Measurements from ENCODE around the gene EPHA3. TPM values are rescaled to one million over a fixed set of nuclear protein-coding genes. Genes with fewer than 3 reads are reported as not detected.

The EPHA3 gene
- total and polyA plus RNA-seq, 9 of the 15 experiments (the other 6 are each of a cell fraction or from before 2014, with no cell fraction given), result not detected

DNA sequence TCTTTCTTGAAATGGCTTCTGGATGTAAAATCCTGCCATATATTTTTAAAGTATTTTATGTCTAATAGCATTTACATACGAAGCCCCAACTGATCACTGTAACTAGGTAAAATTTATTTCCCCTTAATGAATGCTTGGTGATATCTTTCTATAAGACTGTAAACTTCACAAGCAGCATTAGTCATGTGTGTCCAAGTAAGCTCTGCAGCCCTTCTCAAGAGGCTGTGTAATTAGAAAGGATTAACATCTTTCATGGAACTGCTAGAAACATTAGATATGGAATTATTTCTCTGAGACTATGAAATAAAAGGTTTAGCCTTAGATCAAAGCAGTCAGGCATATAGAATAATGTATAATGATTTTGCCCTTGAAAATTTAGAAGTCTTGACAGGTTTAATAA is 143.3 kb downstream of the EPHA3 start (continued):
- TF ChIP-seq HNRNPL (IDR thresholded peaks at IDR 0.05; ENCODE audit: low read depth, low read length) (no peak), NFATC3 (IDR thresholded peaks at IDR 0.05) (no peak), ZFP1 (CRISPR knock-in tag; IDR thresholded peaks at IDR 0.05) (no peak), MAZ (CRISPR knock-in tag; conservative IDR thresholded peaks at IDR 0.05 in 1 of 2, IDR thresholded peaks at IDR 0.05 in 1 of 2) (no peak), NR2C1 (IDR thresholded peaks at IDR 0.05) (no peak), NR2C1 (tag; IDR thresholded peaks at IDR 0.05) (no peak), MCM7 (IDR thresholded peaks at IDR 0.05) (no peak)
- TF ChIP-seq, protein P1, sequence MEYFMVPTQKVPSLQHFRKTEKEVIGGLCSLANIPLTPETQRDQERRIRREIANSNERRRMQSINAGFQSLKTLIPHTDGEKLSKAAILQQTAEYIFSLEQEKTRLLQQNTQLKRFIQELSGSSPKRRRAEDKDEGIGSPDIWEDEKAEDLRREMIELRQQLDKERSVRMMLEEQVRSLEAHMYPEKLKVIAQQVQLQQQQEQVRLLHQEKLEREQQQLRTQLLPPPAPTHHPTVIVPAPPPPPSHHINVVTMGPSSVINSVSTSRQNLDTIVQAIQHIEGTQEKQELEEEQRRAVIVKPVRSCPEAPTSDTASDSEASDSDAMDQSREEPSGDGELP (CRISPR knock-in tag; IDR thresholded peaks at IDR 0.05; ENCODE audit: borderline replicate concordance), result no peak
- TF ChIP-seq, protein P2, sequence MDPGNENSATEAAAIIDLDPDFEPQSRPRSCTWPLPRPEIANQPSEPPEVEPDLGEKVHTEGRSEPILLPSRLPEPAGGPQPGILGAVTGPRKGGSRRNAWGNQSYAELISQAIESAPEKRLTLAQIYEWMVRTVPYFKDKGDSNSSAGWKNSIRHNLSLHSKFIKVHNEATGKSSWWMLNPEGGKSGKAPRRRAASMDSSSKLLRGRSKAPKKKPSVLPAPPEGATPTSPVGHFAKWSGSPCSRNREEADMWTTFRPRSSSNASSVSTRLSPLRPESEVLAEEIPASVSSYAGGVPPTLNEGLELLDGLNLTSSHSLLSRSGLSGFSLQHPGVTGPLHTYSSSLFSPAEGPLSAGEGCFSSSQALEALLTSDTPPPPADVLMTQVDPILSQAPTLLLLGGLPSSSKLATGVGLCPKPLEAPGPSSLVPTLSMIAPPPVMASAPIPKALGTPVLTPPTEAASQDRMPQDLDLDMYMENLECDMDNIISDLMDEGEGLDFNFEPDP (CRISPR knock-in tag; IDR thresholded peaks at IDR 0.05), result no peak

DNA sequence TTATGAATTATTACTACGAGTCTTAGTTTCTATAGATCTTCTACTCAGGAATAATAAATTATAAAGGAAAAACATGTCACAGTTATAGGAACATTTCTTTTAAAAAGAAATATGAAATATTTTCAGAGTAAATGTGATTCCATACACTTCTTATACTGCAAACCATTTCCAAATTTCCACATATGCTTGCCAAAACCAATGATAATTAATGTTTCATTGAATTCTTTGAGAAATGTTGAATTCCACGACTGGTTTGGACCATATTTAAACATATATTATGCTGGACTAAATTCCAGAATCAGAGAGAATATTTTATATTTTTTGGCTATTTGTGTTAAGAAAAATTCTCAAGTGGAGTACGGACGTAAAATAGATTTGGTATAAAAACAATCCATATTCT is 144.6 kb downstream of the EPHA3 start:
- intact Hi-C loops (cut with micrococcal nuclease), result no loop called here
- H3K79me2 ChIP-seq (ENCODE audit: control insufficient read depth, insufficient read depth, low read length), result no peaks in the 10 kb centered on the region
- FAIRE-seq (no peak), DNase-seq (ENCODE audit: extremely low read depth in 1 of 4, low spot score in 3 of 4) (no peak), ATAC-seq (no peak)
- in situ Hi-C loops (cut with MboI), result no loop called here
- ChIA-PET CTCF (ENCODE audit: low intra/inter-chr PET ratio) (no interaction called here), POLR2A (no interaction called here)
- no peak overlapping the region for H3K27ac ChIP-seq (ENCODE audit: extremely low read depth, low read depth, low read length)
- no peaks in the 10 kb centered on the region for H4K20me1 ChIP-seq (replicated peaks; ENCODE audit: control insufficient read depth, insufficient read depth, low read length)
- H3K4me2 ChIP-seq (ENCODE audit: insufficient read depth, low read length), result no peak overlapping the region
- no peak overlapping the region for H3K9ac ChIP-seq (ENCODE audit: insufficient read depth in 1 of 2, low read depth in 2 of 2, low read length in 2 of 2)
- H3K9me1 ChIP-seq (ENCODE audit: control insufficient read depth, insufficient read depth, low read length), result no peaks in the 10 kb centered on the region
- 0% methylated on average over 4 of the region's 4 CpGs for WGBS (ENCODE audit: insufficient coverage, low coverage, missing lambda C conversion rate)
- H3K4me3 ChIP-seq, result no peak overlapping the region
- H3K36me3 ChIP-seq (ENCODE audit: control insufficient read depth, insufficient read depth, low read length), result no peaks in the 10 kb centered on the region
- H2AFZ ChIP-seq (ENCODE audit: low read depth, low read length), result no peak overlapping the region
- no peaks in the 10 kb centered on the region for H3K4me1 ChIP-seq (replicated peaks in 1 of 2; ENCODE audit: control insufficient read depth in 2 of 2, insufficient read depth in 2 of 2, low read length in 2 of 2)
- H3K27me3 ChIP-seq (ENCODE audit: control insufficient read depth in 2 of 2, insufficient read depth in 2 of 2, low read length in 2 of 2), result no peaks in the 10 kb centered on the region
- no peaks in the 10 kb centered on the region for H3K9me3 ChIP-seq (replicated peaks; ENCODE audit: control insufficient read depth, insufficient read depth, low read depth, low read length)
- BruUV-seq (replicated peaks), result no TSS peak
- TF ChIP-seq ZNF217 (CRISPR knock-in tag; IDR thresholded peaks at IDR 0.05), result no peak
- TF ChIP-seq HNRNPUL1 (IDR thresholded peaks at IDR 0.05; ENCODE audit: low read length), result no peak
- TF ChIP-seq, protein P3, sequence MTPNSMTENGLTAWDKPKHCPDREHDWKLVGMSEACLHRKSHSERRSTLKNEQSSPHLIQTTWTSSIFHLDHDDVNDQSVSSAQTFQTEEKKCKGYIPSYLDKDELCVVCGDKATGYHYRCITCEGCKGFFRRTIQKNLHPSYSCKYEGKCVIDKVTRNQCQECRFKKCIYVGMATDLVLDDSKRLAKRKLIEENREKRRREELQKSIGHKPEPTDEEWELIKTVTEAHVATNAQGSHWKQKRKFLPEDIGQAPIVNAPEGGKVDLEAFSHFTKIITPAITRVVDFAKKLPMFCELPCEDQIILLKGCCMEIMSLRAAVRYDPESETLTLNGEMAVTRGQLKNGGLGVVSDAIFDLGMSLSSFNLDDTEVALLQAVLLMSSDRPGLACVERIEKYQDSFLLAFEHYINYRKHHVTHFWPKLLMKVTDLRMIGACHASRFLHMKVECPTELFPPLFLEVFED (CRISPR knock-in tag; conservative IDR thresholded peaks at IDR 0.05), result no peak
- TF ChIP-seq TCF3 (CRISPR knock-in tag; IDR thresholded peaks at IDR 0.05), result no peak
- TF ChIP-seq, protein P4, sequence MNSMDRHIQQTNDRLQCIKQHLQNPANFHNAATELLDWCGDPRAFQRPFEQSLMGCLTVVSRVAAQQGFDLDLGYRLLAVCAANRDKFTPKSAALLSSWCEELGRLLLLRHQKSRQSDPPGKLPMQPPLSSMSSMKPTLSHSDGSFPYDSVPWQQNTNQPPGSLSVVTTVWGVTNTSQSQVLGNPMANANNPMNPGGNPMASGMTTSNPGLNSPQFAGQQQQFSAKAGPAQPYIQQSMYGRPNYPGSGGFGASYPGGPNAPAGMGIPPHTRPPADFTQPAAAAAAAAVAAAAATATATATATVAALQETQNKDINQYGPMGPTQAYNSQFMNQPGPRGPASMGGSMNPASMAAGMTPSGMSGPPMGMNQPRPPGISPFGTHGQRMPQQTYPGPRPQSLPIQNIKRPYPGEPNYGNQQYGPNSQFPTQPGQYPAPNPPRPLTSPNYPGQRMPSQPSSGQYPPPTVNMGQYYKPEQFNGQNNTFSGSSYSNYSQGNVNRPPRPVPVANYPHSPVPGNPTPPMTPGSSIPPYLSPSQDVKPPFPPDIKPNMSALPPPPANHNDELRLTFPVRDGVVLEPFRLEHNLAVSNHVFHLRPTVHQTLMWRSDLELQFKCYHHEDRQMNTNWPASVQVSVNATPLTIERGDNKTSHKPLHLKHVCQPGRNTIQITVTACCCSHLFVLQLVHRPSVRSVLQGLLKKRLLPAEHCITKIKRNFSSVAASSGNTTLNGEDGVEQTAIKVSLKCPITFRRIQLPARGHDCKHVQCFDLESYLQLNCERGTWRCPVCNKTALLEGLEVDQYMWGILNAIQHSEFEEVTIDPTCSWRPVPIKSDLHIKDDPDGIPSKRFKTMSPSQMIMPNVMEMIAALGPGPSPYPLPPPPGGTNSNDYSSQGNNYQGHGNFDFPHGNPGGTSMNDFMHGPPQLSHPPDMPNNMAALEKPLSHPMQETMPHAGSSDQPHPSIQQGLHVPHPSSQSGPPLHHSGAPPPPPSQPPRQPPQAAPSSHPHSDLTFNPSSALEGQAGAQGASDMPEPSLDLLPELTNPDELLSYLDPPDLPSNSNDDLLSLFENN (IDR thresholded peaks at IDR 0.05; ENCODE audit: low read depth in 2 of 2, low read length in 2 of 2), result no peak
- TF ChIP-seq SMAD4 (CRISPR knock-in tag; conservative IDR thresholded peaks at IDR 0.05), result no peak
- TF ChIP-seq ZNF707 (CRISPR knock-in tag; conservative IDR thresholded peaks at IDR 0.05), result no peak

Measured in K562 (cell line).